ENCODE data around the gene EPHB2.

GRCh38 chr1:22751124-22751531, 40.5 kb downstream of the EPHB2 start:
- TF ChIP-seq, protein P1, sequence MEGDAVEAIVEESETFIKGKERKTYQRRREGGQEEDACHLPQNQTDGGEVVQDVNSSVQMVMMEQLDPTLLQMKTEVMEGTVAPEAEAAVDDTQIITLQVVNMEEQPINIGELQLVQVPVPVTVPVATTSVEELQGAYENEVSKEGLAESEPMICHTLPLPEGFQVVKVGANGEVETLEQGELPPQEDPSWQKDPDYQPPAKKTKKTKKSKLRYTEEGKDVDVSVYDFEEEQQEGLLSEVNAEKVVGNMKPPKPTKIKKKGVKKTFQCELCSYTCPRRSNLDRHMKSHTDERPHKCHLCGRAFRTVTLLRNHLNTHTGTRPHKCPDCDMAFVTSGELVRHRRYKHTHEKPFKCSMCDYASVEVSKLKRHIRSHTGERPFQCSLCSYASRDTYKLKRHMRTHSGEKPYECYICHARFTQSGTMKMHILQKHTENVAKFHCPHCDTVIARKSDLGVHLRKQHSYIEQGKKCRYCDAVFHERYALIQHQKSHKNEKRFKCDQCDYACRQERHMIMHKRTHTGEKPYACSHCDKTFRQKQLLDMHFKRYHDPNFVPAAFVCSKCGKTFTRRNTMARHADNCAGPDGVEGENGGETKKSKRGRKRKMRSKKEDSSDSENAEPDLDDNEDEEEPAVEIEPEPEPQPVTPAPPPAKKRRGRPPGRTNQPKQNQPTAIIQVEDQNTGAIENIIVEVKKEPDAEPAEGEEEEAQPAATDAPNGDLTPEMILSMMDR (IDR thresholded peaks at IDR 0.05): no peak
- TF ChIP-seq POLR2A (IDR thresholded peaks at IDR 0.05): no peak
